Lung (tissue), 12 donors: ENCODE data around the gene MCM5. TPM values are rescaled to one million over a fixed set of nuclear protein-coding genes. Genes with fewer than 3 reads are reported as not detected.
A peak's percentile ranks its signal among the peaks of the same experiment; 100 is the strongest.

ENCODE experiments used
- ATAC-seq: fragments of 200-7000 bp; cut with Tn5 transposase; one replicate; pipeline ENCODE4 v1.9.1; 2020; ENCODE audit warnings: moderate number of reproducible peaks; ENCODE audit not compliant: insufficient read depth, low FRiP score
- DNase-seq, 3 donors: peaks; one replicate each; pipeline ENCODE4 v3.0.0-alpha.2; 2013 to 2017
- H3K27ac ChIP-seq, 2 donors: one replicate each; pipeline ENCODE4 v1.5.1; 2013; ENCODE audit warnings: mild to moderate bottlenecking in 2 of 2, moderate library complexity in 2 of 2, control low read depth in 1 of 2, inconsistent platforms in 1 of 2, low read depth in 1 of 2, low read length in 1 of 2
- H3K27me3 ChIP-seq, 3 donors: one replicate each; pipeline ENCODE4 v1.5.1; 2013; ENCODE audit warnings: low read length in 2 of 3; ENCODE audit not compliant: control insufficient read depth in 3 of 3, insufficient read depth in 3 of 3
- H3K36me3 ChIP-seq, 4 donors: one replicate each; pipeline ENCODE4 v1.5.1; 2013; ENCODE audit warnings: low read length in 4 of 4, mild to moderate bottlenecking in 1 of 4, moderate library complexity in 1 of 4; ENCODE audit not compliant: control insufficient read depth in 4 of 4, insufficient read depth in 4 of 4
- H3K4me1 ChIP-seq, 5 donors: one replicate each; pipeline ENCODE4 v1.5.1; 2013; ENCODE audit warnings: low read length in 5 of 5, mild to moderate bottlenecking in 2 of 5, moderate library complexity in 1 of 5; ENCODE audit not compliant: control insufficient read depth in 5 of 5, insufficient read depth in 5 of 5
- H3K4me3 ChIP-seq: one replicate; pipeline ENCODE4 v1.5.1; 2013; ENCODE audit warnings: mild to moderate bottlenecking, control low read depth, moderate library complexity
- H3K9ac ChIP-seq, 2 donors: one replicate each; pipeline ENCODE4 v1.5.1; 2013; ENCODE audit warnings: low read length in 2 of 2, control low read depth in 1 of 2; ENCODE audit not compliant: insufficient read depth in 1 of 2
- H3K9me3 ChIP-seq, 4 donors: one replicate each; pipeline ENCODE4 v1.5.1; 2013; ENCODE audit warnings: low read length in 3 of 4, mild to moderate bottlenecking in 1 of 4, moderate library complexity in 1 of 4; ENCODE audit not compliant: control insufficient read depth in 4 of 4, insufficient read depth in 3 of 4
- CTCF ChIP-seq: IDR thresholded peaks from 2 replicates; pipeline ENCODE4 v1.5.1; 2012; ENCODE audit warnings: mild to moderate bottlenecking; ENCODE audit errors: control extremely low read depth, extremely low read depth
- WGBS, 2 donors: extraction: QIAGEN DNeasy Blood & Tissue Kit; methylation state at CpG; one replicate each; pipeline ENCODE4 v1.1.7; 2013; 5-methylcytosine and 5-hydroxymethylcytosine counted together
- polyA plus RNA-seq, 2 donors: library from polyadenylated mRNA; stranded (reverse); fragments of 200-250 nt; gene quantifications; one replicate each; pipeline ENCODE4 v1.2.1, GENCODE V29; 2013
- total RNA-seq, 2 donors: library from RNA; depleted of rRNA in 1 of 2; stranded (reverse); fragments of >200 nt in 1 of 2; gene quantifications; one replicate each; pipeline ENCODE4 v1.2.1, GENCODE V29; 2014 to 2021
- donor health status: control.
- donor health status: control.
- donor health status: Bipolar disorder and iron deficiency.
- donor health status: healthy.
- donor health status: DM: yes; HTN: yes; CAD: no.

The MCM5 gene
- total and polyA plus RNA-seq, 4 donors, result 17.6 to 43.1 (median 25.9) TPM

- Histone ChIP-seq H3K4me3 (peak overlapping the region; percentile 40), H3K4me1 (peaks cover 3 to 25% (median 5%) of the 10 kb centered on the region in 5 donors), H3K27ac (no peak overlapping the region), H3K9ac (peak overlapping the region; percentile 46 to 56), H3K9me3 (no peaks in the 10 kb centered on the region), H3K36me3 (peaks cover 0 to 12% (median 7%) of the 10 kb centered on the region in 4 donors), H3K27me3 (no peaks in the 10 kb centered on the region)
- ATAC-seq (no peak), DNase-seq (no peak)
- 78 to 82% methylated on average over 24 of the region's 24 CpGs for WGBS, 2 donors
- no peak for TF ChIP-seq CTCF
These were observed 744 bp upstream of the MCM5 start for GRCh38 chr22:35399114-35399677.

GRCh38 chr22:35400501-35400790 lies 506 bp downstream of the MCM5 start:
- H3K4me3 ChIP-seq, result peak overlapping the region; percentile 83
- no peak overlapping the region for H3K9ac ChIP-seq
- WGBS, 2 donors, result 1 to 2% methylated on average over 20 of the region's 20 CpGs
- no peak overlapping the region for H3K27ac ChIP-seq
- no peaks in the 10 kb centered on the region for H3K9me3 ChIP-seq
- H3K4me1 ChIP-seq, result peaks cover 3 to 25% (median 5%) of the 10 kb centered on the region in 5 donors
- H3K27me3 ChIP-seq, result no peaks in the 10 kb centered on the region
- H3K36me3 ChIP-seq, result peaks cover 0 to 15% (median 7%) of the 10 kb centered on the region in 4 donors
- TF ChIP-seq CTCF, result no peak
- DNase-seq (peak in 1 of 3 donors; percentile 35), ATAC-seq (no peak)

- Histone ChIP-seq H3K36me3 (peaks cover 0 to 24% (median 14%) of the 10 kb centered on the region in 4 donors), H3K9ac (no peak overlapping the region), H3K9me3 (no peaks in the 10 kb centered on the region), H3K27me3 (no peaks in the 10 kb centered on the region), H3K27ac (no peak overlapping the region), H3K4me1 (peaks cover 3 to 25% (median 5%) of the 10 kb centered on the region in 5 donors), H3K4me3 (no peak overlapping the region)
- DNase-seq (no peak), ATAC-seq (no peak)
- 93 to 94% methylated on average over 6 of the region's 6 CpGs for WGBS, 2 donors
- TF ChIP-seq CTCF, result no peak
These were observed 1.9 kb downstream of the MCM5 start for GRCh38 chr22:35401863-35402262.

- no peak for DNase-seq
- peaks cover 3 to 20% (median 5%) of the 10 kb centered on the region in 5 donors for H3K4me1 ChIP-seq
- H3K4me3 ChIP-seq, result no peak overlapping the region
- no peaks in the 10 kb centered on the region for H3K27me3 ChIP-seq
- peaks cover 9 to 37% (median 24%) of the 10 kb centered on the region in 4 donors for H3K36me3 ChIP-seq
- H3K27ac ChIP-seq, result no peak overlapping the region
- WGBS, 2 donors, result 83 to 85% methylated on average over 7 of the region's 7 CpGs
- no peak for TF ChIP-seq CTCF
- H3K9ac ChIP-seq, result no peak overlapping the region
- ATAC-seq, result no peak
- H3K9me3 ChIP-seq, result no peaks in the 10 kb centered on the region
These were observed 3.4 kb downstream of the MCM5 start for GRCh38 chr22:35403356-35403755.
